Midbrain (tissue), 1 donor: ENCODE results near the gene ZC2HC1B.
"Not testable (repeated sequence)": the region's sequence is repeated elsewhere in the genome, so short reads cannot be mapped to it uniquely, and the experiment has no call there.

Experiments used
- DNase-seq: peaks from one replicate; lab custom pipeline; 2025; lab: John Stamatoyannopoulos, UW

ZC2HC1B gene

DNA sequence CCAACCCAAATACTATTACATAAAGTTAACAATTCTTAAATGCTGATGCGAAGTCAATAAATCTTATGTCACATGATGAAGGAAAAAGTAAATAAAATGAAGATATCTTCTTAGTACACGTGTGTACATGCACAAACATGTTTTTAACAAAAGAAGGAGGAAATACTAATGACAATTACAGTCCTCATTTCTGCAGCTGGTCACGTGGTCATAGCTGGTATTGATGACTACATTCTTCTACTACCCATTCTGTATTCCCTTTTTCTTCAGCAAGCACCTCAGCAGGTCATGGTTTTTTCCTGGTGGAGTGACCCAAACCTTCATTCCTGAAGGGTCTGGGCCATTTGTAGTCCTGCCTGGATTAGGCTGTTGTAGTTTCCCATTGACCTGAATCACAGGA lies 4.5 kb downstream of the ZC2HC1B start:
- not testable (repeated sequence) for DNase-seq

DNA sequence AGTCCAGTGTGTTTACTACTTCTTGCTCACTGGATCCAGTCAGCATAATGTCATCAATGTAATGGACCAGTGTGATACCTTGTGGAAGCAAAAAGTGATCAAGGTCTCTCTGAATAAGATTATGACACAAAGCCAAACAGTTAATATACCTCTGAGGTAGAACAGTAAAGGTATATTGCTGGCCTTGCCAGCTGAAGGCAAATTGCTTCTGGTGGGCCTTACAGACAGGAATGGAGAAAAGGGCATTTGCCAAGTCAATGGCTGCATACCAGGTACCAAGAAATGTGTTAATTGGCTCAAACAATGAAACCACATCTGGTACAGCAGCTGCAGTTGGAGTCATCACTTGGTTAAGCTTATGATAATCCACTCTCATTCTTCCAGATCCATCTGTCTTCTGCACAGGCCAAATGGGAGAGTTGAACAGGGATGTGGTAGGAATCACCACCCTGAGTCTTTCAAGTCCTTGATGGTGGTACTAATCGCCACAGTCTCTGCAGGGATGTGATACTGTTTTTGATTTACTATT lies 7.0 kb downstream of the ZC2HC1B start:
- not testable (repeated sequence) for DNase-seq

DNA sequence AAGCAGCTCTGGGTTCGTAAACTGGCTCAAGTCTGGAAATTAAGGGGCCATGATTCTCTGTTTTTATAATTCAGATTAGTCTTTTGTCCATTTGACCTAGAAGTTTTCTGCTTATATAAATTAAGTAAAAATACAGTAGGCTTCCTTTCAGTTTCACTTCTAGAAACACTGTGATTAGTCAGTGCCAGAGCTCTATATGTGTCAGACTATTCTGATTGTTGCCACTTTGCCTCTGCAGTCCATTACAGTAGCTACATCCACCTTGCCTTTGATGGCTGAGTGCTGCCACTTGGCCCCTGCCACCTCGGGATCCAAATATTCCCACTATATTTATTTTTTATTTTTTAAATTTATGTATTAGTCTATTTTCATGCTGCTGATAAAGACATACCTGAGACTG lies 7.9 kb downstream of the ZC2HC1B start:
- DNase-seq = no peak

DNA sequence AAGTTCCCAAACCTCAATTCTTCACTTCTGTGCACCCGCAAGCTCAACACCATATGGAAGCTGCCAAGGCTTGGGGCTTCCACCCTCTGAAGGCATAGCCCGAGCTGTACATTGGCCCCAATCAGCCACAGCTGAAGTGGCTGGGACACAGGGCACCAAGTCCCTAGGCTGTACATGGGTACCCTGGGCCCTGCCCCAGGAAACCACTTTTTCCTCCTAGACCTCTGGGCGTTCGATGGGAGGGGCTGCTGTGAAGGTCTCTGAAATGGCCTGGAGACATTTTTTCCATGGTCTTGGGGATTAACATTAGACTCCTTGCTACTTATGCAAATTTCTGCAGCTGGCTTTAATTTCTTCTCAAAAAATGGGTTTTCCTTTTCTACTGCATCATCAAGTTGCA lies 9.3 kb downstream of the ZC2HC1B start:
- DNase-seq = not testable (repeated sequence)

DNA sequence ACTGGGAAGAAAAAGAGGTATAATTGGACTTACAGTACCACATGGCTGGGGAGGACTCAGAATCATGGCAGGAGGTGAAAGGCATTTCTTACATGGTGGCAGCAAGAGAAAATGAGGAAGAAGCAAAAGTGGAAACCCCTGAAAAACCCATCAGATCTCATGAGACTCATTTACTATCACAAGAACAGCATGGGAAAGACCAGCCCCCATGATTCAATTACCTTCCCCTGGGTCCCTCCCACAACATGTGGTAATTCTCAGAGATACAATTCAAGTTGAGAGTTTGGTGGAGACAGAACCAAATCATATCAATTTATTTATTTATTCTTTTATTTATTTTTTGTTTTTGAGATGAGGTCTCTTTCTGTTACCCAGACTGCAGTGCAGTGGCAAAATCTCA lies 10.2 kb downstream of the ZC2HC1B start:
- not testable (repeated sequence) for DNase-seq

DNA sequence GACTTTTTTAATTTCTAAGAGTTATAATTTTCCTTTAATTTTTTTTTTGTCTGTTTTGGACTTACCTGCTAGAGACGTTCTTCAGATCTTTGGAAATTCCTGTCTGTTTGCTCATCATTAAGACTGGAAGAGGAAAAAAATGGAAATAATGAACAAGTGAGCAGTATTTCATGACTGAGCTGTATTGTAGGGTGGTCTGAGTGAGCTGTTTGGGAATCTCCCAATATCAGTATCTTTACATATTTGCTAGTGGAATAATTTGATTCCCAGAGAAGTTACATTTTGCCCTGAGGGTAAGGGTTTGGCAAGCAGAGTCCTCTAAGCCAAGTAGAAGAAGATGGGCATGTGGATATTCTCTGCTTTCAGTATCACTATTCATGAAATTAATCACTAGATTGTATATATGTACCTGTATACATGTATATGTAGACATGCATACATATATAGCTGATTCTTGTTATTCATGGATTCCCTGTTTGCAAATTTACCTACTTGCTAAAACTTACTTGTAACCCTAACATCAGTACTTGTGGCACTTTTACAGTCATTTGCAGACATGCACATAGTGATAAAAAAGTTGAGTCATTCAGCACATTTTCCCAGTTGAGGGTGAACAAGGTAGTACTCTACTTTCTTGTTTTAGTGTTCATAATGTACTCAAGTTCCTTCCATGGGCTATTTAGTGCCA lies 13.5 kb downstream of the ZC2HC1B start:
- DNase-seq = no peak

DNA sequence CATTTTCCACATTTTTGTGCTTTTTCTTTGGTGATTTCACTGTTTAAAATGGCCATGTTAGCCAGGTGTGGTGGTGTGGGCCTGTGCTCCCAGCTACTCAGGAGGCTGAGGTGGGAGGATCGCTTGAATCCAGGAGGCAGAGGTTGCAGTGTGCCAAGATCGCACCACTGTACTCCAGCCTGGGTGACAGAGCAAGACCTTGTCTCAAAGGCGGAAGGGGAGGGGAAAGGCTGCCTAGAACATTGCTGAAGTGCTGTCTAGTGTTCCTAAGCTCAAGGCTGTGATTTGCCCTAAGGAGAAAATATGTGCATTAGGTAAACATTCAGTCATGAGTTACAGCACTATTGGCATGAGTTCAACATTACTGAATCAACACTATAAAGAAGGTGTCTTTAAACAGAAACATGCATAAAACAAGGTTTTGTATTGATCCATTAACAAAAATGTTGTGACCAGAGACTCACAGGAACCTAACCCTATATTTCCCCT lies 14.0 kb downstream of the ZC2HC1B start:
- no peak for DNase-seq

DNA sequence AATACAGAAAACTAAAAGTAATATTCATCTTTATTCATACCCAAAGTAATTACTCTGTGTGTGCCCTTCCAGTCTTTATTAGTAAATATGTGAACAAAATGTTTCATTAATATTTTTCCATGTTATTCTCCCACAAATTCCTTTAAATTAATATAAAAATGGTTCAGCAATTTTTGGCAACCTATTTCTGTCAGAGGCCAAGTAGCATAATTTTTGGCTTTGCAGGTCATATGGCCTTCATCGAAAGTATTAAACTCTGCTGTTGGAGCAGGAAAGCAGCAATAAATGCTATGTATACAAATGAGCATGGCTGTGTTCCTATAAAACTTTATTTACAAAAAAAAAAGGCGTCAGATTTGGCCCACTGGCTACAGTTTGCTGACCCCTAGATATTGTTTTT lies 16.1 kb downstream of the ZC2HC1B start:
- no peak for DNase-seq

DNA sequence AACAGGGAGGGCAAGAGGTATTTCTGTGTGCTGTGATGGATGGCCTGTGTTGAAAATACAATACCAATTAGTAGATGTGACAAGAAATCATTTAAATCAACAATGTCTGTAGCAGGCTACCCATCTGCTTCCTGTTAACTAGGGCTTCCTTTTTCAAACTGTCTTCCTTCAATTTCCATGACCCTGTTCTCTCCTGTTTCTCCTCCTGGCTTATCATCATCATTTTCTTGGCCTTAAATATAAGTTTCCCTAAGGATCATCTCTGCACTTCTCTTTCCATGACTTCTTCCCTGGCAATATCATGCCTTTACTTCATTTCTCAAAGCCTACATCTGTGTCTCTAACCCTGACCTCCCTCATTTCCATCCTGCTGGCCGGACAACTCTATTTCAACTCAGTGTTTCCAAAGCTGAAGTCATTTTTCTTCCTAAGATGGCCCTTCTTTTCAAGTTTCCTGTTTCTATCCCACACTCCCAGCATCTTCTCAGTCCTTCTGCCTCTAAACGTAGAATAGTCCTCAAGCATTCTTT lies 18.2 kb downstream of the ZC2HC1B start:
- no peak for DNase-seq

DNA sequence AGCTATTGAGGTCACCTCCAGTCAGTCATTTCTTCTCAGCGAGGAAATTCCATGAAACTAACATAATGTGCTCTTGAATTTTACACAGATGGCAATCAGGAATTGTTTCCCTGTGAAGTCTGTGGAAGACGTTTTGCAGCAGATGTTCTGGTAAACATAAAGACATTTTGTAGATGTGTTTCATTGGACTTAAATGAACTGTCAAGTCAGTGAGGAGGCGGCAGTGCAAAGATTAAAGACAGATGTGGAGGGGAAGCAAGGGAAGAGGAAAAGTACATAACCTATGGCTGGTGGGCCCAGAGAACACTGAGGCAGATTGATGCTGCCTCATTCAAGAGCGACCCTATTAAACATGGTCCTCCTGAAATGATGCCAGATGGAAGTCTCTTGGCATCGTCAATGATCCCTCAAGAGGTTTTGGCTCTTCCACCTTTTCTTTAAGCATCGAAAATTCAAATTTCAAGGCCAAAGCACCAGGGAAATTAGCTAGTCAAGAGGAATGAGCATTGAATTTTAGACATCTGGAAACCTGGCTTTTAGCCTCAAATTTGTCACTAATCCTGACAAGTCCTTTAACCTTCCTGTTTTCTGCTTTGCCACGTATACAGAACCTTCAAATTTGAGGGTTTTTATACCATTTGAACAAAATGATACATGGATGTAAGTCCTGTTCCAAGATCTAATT lies 20.1 kb downstream of the ZC2HC1B start:
- DNase-seq = no peak

DNA sequence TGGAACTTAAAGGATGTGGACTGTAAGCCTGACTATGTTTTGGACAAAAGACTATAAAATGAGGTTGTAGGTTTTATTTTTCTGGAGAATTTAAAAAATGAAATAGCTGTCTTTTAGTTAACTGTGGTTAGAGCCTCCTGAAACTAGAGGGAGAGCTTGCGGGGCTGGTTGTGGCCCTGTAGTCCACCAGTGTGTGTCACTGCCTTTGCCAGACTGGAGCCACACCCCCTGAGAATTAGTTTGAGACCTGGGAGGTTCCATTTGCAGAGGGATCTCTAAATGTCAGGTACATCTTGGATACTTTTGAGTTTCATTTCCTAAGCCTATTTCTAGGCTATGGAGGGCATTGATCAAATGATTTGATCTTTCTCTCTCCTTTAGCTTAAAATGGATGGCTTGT lies 20.8 kb downstream of the ZC2HC1B start:
- DNase-seq = no peak

DNA sequence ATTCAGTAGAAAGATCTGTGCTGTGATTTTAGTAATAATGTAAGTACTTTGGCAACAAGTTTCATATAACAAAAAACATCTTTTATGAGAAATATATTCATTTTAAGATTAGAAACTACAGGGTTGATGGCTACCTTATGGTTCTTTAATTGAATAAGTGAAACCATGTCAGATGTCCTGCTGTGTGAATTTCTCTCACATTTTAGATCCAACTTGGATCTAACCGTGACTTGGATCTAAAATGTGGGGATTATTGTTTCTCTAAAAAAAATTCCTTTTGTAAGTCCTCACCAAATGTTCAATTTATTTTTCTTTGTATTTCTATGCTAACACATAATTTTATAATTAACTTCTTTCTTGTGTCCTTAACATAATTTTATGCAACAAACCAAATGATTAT lies 30.4 kb downstream of the ZC2HC1B start:
- no peak for DNase-seq

DNA sequence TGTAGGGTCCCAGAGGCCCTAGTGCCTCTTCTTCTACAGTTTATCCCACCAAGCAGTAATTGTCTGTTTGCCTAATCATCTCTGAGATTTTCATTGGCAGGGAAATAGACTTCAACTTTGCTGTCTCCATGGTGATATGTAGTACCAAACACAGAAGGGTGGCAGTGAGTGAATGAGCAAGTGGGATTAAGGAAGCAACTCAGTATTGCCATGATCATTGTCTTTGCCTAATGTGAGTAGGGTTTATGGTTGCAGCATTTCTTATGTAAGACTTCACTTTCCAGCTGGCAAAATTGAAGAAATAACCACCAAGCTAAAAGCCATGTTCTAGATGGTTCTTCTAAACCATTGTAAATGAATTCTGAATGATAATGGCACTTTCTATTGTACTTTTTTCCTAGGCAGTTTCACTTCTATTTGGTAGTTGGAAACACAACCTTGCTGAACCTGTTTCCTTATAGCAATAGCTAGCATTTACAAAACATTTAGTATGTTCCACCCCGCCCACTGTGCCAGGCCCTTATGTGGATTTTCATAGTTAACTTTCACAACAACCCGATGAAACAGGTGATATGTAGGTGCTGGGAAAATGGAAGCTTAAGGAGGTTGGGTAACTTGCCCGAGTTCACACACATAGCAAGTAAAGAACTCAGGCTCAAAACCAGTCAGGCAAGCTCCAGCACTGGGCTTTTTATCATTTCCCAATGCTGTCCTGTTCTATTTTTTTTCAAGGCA lies 32.0 kb downstream of the ZC2HC1B start:
- no peak for DNase-seq

DNA sequence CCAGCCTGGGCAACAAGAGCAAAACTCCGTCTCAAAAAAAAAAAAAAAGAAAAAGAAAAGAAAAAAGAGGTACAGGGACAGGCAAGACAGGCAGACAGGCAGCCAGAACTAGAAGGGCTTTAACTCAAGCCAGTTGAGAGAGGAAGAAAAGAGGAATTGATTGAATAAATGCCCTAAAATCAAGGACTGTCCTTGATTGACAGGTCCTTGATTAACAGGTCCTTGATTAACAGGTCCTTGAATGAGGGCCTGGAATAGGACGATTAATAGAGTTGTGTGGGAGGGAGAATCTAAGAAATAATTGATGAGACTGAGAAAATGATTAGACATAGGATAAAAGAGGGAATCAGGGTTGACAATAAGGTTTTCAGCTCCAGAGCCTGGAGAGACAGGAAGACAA lies 36.1 kb downstream of the ZC2HC1B start:
- no peak for DNase-seq

DNA sequence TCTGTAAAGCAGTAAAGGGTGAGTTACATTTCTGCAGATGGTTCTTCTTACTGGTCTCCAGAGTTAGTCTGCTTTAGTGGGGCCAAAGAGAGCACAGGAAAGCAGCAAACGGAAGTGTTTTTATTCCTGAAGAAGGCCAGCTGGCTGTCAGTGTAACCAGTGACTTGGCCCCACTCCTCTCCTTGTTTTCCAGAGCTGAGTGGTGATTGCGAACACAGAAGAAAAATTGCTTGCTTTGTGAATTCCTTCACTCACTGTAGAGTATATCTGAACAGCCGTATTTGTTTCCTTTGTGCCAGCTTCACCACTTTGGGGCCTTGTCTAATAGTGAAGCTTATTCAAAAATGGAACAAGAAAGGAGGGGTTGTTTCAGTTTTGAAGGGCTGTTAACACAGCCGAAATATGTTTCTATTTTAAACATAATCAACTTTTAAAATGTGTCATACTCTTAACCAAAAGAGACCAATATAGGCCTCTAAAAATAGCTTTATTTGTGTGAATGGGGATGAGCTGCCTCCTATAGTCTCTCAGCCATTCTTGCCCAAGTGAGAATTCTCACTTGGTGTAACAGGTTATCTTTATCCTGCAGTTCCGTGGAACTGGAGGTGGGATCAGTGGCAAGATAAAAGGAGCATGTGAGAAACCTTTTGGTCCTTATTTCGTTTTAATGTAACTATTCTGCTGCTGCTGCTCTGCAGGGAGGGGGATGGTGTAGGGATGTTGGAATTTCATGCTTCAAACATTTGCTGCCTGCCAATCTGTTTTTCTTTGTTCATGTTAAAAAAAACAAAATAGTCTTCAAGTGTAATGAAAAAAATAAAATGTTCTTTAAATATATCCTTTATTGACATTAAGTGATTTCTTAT lies 37.8 kb downstream of the ZC2HC1B start:
- no peak for DNase-seq

DNA sequence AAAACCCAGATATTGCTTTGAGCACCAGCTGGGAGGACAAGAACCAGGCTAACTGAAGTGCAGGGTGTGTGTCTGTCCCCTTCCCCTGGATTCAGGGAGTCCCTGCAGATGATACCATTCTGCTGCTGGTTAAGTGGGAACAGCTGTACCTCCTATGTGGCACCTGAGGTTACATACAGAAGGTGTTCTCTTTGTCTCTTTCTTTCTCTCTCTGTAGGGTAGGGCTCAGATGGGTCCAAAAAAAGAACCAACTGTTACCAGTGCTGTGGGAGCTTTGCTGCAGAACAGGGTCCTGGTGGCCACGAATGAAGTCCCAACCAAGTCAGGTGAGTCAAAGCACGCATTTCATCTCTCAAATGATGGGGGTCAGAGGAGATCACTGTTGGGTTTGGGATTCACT lies 38.6 kb downstream of the ZC2HC1B start:
- no peak for DNase-seq

DNA sequence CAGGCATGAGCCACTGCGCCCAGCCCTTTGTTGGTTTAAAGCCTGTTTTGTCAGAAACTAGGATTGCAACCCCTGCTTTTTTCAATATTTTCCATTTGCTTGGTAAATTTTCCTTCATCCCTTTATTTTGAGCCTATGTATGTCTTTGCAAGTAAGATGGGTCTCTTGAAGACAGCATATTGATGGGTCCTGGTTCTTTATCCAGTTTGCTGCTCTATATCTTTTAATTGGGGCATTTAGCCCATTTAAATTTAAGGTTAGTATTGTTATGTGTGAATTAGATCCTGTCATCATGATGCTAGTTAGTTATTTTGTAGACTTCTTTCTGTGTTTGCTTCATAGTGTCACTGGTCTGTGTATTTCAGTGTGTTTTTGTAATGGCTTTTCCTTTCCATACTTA lies 46.8 kb downstream of the ZC2HC1B start:
- DNase-seq = no peak

DNA sequence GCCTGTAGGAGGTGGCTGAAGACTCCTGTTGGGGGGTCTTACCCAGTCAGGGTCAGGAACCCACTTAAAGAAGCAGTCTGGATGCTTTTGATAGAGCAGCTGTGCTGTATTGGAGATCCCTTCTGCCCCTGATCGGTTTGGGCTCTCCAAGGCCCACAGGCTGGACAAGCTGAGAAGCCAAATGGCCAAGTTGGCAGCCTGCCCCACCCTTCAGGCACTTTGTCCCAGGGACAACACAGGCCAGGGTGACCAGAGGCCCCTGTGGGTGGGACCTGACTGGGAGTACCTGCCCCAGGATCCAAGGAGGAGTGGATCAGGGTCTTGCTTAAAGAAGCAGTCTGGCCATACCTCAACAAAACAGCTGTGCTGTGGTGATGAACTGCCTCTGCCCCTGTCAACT lies 48.4 kb downstream of the ZC2HC1B start:
- no peak for DNase-seq

DNA sequence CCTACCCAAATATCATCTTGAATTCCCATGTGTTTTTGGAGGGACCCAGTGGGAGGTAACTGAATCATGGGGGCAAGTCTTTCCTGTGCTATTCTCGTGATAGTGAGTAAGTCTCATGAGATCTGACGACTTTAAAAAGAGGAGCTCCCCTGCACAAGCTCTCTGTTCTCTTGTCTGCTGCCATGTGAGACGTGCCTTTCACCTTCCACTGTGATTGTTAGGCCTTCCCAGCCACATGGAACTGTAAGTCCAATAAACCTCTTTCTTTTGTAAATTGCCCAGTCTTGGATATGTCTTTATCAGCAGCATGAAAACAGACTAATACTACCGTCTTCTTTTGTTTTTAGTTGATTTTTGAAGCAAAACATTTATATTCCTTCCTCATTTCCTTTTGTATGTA lies 52.8 kb downstream of the ZC2HC1B start:
- DNase-seq = not testable (repeated sequence)

DNA sequence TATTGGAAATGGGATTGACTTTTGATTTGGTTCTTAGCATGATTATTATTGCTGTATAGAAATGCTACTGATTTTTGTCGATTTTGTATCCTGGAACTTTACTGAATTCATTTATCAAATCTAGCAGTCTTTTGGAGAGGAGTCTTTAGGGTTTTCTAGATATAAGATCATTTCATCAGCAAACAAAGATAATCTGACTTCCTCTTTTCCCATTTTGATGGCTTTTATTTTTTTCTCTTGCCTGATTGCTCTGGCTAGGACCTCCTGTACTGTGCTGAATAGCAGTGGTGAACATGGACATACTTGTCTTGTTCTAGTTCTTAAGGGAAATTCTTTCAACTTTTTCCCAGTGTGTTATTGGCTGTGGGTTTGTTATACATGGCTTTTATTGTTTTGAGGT lies 64.6 kb downstream of the ZC2HC1B start:
- no peak for DNase-seq

DNA sequence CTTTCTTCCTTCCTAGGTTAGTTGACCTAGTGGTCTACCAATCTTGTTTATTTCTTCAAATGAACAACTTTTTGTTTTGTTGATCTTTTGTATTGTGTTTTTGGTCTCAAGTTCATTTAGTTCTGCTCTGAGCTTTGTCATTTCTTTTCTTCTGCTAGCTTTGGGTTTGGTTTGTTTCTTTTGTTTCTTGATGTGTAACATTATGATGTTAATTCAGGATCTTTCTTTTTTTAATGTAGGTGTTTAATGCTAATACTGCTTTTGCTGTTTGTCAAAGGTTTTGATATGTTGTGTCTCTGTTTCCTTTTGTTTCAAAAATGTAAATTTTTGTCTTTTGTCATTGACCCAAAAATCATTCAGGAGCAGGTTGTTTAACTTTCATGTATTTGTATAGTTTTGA lies 65.7 kb downstream of the ZC2HC1B start:
- DNase-seq = no peak

DNA sequence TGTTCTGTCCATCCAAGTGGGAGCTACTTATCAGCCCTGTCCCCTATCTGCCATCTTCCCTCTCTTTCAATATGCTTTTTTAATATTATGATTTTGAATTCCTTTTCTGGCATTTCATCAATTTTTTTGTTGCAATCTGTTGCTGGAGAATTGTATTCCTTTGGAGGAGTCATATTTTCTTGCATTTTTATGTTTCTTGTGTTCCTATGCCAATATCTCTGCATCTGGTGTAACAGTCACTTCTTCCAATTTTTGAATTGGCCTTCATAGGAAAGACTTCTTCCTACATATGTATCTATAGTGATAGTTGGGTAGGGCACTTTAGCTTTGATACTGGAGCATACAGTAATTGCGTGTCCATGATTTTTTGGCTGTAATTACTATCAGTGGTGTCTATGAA lies 70.1 kb downstream of the ZC2HC1B start:
- no peak for DNase-seq
